Mucosa of descending colon (tissue), 3 donors: ENCODE data around the gene BTG1. TPM values are rescaled to one million over a fixed set of nuclear protein-coding genes. Genes with fewer than 3 reads are reported as not detected.

ENCODE experiments used
- ATAC-seq: fragments of 200-7000 bp; cut with Tn5 transposase; one replicate; pipeline ENCODE4 v1.9.1; 2020; ENCODE audit warnings: mild to moderate bottlenecking, moderate library complexity
- DNase-seq, 3 donors: peaks; one replicate each; pipeline ENCODE4 v3.0.0-alpha.2; 2020
- H3K36me3 ChIP-seq: fragments of 200-600 bp; one replicate; pipeline ENCODE4 v1.8.0; 2021; ENCODE audit warnings: low read depth, mild to moderate bottlenecking
- H3K4me1 ChIP-seq: fragments of 200-600 bp; one replicate; pipeline ENCODE4 v1.8.0; 2021; ENCODE audit warnings: low read depth, mild to moderate bottlenecking
- H3K4me3 ChIP-seq: fragments of 200-600 bp; one replicate; pipeline ENCODE4 v1.8.0; 2021; ENCODE audit warnings: mild to moderate bottlenecking
- H3K9me3 ChIP-seq: fragments of 200-600 bp; one replicate; pipeline ENCODE4 v1.8.0; 2021; ENCODE audit warnings: mild to moderate bottlenecking
- CTCF ChIP-seq: fragments of 200-600 bp; IDR thresholded peaks from one replicate; pipeline ENCODE4 v1.8.0; 2022; ENCODE audit warnings: antibody characterized with exemption, mild to moderate bottlenecking
- intact Hi-C, 2 donors: fragments of 100-400 bp; cut with DNase I in 1 of 2; cut with micrococcal nuclease in 1 of 2; formaldehyde crosslinking; loops; one replicate each; pipeline versions ENCODE4 v1.11.0 to v1.11.1; 2022; cut with DNase I, micrococcal nuclease
- total RNA-seq, 3 donors: library from RNA; stranded (reverse); fragmentation: NEBNext Ultra II Directional in 2 of 3; extraction: Animal tissue kit (Norgen Biotek cat#: 25700) in 2 of 3; gene quantifications; one replicate each; pipeline versions ENCODE4 v1.2.1 to v1.2.4, GENCODE V29; 2021 to 2023
- donor health status: DM: no; HTN: no; CAD: no; lungs with moderate emphysema.
- donor health status: DM: no; HTN: no; CAD: no.
- donor health status: DM: no; HTN: yes; CAD: no.

BTG1 gene
- total RNA-seq, 3 donors from 2014 or later, result 124 to 176 (median 147) TPM

- no peak for ATAC-seq
- intact Hi-C loops, result no loop called here
Observed at GRCh38 chr12:92162079-92162478, 16.4 kb upstream of the BTG1 start.

GRCh38 chr12:92158796-92159439 lies 13.3 kb upstream of the BTG1 start:
- intact Hi-C loops, result no loop called here
- no peaks in the 10 kb centered on the region for H3K9me3 ChIP-seq

More at GRCh38 chr12:92162079-92162478, 16.4 kb upstream of the BTG1 start:
- Histone ChIP-seq H3K36me3 (no peaks in the 10 kb centered on the region), H3K9me3 (no peaks in the 10 kb centered on the region), H3K4me1 (no peaks in the 10 kb centered on the region), H3K4me3 (no peak overlapping the region)
- no peak for TF ChIP-seq CTCF
- no peak for DNase-seq

GRCh38 chr12:92156704-92157395 lies 11.2 kb upstream of the BTG1 start:
- no peaks in the 10 kb centered on the region for H3K9me3 ChIP-seq
- no peaks in the 10 kb centered on the region for H3K4me1 ChIP-seq
- no peak overlapping the region for H3K4me3 ChIP-seq
- H3K36me3 ChIP-seq, result no peaks in the 10 kb centered on the region
- ATAC-seq, result no peak
- TF ChIP-seq CTCF, result no peak
- DNase-seq, result no peak
- intact Hi-C loops, result no loop called here

More at GRCh38 chr12:92158796-92159439, 13.3 kb upstream of the BTG1 start:
- Histone ChIP-seq H3K36me3 (no peaks in the 10 kb centered on the region), H3K4me3 (no peak overlapping the region), H3K4me1 (no peaks in the 10 kb centered on the region)
- DNase-seq (no peak), ATAC-seq (peak; percentile 64)
- TF ChIP-seq CTCF, result no peak

GRCh38 chr12:92156139-92156538 lies 10.5 kb upstream of the BTG1 start:
- no peak for TF ChIP-seq CTCF

GRCh38 chr12:92155733-92156132 lies 10.1 kb upstream of the BTG1 start:
- DNase-seq, result no peak
- intact Hi-C loops, result no loop called here

More at GRCh38 chr12:92156139-92156538, 10.5 kb upstream of the BTG1 start:
- ATAC-seq (no peak), DNase-seq (no peak)
- intact Hi-C loops, result no loop called here
- H3K36me3 ChIP-seq, result no peaks in the 10 kb centered on the region
- no peak overlapping the region for H3K4me3 ChIP-seq
- no peaks in the 10 kb centered on the region for H3K9me3 ChIP-seq
- no peaks in the 10 kb centered on the region for H3K4me1 ChIP-seq

More at GRCh38 chr12:92155733-92156132, 10.1 kb upstream of the BTG1 start:
- no peak for ATAC-seq
- no peak for TF ChIP-seq CTCF
- H3K36me3 ChIP-seq, result no peaks in the 10 kb centered on the region
- H3K9me3 ChIP-seq, result no peaks in the 10 kb centered on the region
- H3K4me3 ChIP-seq, result no peak overlapping the region
- no peaks in the 10 kb centered on the region for H3K4me1 ChIP-seq
